Skin of body (tissue), 2 donors: ENCODE measurements around the gene MIEF1. TPM values are rescaled to one million over a fixed set of nuclear protein-coding genes. Genes with fewer than 3 reads are reported as not detected.
"Not testable (repeated sequence)": the region's sequence is repeated elsewhere in the genome, so short reads cannot be mapped to it uniquely, and the experiment has no call there.

ENCODE experiments used
- DNase-seq: peaks from one replicate; lab custom pipeline; 2025; lab: John Stamatoyannopoulos, UW
- total RNA-seq: library from RNA; depleted of rRNA; stranded (reverse); fragments of >200 nt; gene quantifications from one replicate; pipeline ENCODE4 v1.2.3, GENCODE V29; 2014

MIEF1 gene
- total RNA-seq, 1 donor from 2014 or later = 10.7 TPM

DNA sequence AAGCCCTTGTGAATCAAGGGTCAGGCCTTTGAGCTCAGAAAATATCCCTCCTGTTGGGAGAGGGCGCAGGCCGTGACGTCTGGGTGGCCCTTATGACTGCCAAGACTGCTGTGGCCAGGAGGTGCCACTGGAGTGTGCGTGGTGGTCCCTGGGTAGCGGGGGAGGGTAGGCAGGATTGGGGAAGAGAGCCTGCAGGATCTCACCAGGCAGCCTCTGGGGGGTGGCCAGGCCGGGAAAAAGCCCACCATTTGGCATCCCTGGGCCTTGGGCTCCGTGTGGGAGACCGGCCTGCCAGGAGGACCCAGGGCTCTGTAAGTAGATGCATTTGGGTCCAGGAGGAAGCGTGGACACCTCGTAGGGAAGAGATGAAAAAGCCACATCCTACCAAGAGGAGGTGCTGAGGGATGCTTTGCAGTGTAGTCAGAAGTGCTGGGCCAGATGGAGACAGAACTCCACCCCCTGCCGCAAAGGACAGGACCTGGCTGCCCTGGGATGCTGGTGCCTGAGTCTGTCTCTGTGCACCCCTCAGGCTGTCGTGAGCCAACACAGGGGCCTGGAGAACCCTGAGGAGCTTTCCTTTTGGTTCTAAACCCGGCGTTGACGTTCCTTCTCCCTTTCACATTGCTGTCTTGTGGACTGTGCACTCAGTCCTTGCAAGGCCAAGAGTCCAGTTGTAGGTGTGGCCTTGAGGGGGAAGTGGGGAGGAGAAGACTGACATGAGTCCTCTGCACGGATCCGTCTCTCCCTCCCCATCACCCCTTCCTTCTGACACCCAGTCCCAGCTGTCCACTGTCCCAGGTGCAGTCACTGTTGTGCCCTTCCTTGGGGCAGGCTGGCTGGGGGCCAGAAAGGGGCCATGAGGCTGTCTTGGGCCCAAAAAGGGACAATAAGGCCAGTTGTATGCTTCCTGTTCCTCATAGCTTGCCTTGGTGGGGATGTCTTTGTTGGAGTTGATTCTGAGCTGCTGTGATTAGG, 12.7 kb upstream of the MIEF1 start:
- DNase-seq = no peak

DNA sequence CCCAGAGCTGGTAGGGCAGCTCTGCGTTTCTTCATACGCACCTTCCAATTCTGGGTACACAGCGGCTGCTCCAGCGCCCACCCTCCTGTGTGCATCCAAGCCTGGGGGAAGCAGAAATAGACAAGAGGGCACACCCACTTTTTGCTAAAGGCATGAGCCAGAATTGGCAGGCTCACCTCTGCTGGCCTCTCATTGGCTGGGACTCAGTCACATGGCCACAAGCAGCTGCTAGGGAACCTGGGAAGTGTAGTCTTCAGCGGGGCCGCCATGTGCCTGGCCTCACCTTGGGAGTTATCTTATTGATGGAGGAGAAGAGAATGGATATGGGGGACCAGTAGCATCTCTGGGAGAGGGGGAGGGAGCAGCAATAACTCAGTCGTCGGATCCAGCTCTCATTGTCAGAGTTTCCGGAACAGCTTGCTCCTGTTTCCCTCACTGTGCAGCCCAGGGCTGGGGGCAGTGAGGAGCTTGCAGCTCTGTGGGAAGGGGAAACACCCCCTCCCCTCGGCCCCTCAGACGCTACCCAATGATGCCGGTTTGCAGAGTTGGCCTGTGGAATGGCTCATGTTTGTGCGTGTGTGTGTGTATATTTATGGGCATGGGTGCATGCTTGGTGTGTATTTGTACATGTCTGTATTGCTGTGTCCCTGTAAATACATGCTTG, 11.8 kb upstream of the MIEF1 start:
- DNase-seq = peak; percentile 70

DNA sequence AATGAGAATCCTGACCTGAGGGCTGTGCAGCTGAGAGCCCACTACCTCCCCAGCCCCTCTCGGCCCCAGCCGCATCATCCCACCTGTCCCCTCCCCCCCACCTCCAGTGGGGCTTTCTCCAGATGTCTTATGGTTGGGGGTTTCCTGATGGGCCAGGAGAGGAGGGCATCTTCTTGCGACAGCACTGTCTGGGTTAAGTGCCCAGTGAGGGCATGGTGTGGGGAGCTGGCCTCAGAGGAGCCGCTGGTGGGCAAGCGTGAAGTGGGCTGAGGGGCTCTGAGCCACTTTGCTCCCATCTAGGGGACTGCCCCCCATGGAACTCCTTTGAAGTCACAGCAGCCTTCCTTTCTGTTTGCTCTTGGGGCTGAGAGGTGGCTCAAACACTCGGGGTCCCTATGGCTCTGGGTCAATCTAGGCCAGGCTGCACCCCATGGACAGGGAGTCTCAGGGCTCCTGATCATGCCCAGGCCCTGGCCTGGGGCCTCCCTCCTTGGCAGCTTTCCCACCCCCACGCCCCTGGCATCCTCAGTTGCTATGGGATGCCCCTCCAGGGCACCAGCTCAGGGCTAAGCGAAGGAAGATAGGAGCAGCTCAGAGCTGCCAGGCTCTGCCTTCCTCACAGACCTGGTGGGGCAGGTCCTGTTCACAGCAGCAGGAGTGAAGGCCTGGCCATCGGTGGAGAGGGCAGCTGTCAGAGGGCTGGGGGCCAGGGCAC, 11.0 kb upstream of the MIEF1 start:
- DNase-seq = no peak

DNA sequence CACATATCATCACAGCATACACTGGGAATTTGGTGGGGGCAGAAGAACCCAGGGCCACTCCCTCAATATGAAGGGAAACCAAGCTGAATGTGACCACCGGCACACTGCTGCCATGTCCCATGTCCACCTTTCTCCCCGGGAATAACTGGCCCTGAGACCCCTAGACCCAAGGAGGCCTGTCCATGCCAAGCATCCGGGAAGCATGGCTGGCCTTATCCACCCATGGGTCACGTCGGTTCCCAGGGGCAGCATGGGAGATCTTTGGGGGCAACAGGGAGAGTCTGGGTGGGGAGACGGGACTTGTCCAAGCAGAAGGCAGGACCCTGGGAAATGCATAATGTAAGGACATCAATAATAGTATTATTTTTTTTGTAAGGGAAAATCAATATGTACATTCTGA, 10.4 kb upstream of the MIEF1 start:
- no peak for DNase-seq

DNA sequence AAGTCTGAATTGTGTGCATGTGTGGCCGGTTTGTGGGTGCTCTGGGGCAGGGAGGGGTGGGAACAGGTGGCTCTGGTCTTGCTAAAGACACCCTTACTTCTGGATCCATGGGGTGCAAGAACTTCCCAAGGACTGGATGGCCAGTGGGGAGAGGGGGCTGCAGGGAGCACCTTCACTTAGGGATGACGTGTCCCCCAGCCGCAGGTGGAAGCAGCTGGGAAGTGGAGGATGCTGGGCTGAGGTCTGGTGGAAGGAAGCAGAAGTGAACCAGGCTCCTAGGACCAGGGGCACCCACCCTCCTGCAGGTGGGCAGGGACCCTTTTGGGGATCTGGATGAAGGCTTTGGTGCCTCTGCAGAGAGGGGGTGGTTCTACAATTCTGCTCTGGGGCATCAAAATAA, 9.9 kb upstream of the MIEF1 start:
- no peak for DNase-seq

DNA sequence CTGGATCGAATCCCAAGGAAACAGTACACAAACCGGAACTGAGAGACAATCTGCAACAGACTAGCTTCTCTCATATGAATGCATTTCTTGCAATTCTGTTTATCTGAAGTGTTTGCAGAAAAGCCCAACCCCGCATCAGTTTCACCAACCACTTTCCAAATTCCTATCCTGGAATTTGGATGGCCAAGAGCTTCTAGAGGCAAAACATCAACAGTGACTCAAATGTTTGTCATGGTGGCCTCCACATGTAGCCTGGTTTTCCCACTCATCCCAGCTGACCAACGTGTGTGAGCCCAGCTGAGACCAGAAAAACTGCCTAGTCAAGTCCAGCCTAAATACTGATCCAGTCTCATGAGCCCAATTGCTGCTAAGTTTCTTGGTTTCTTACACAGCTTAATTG, 8.3 kb upstream of the MIEF1 start:
- no peak for DNase-seq

DNA sequence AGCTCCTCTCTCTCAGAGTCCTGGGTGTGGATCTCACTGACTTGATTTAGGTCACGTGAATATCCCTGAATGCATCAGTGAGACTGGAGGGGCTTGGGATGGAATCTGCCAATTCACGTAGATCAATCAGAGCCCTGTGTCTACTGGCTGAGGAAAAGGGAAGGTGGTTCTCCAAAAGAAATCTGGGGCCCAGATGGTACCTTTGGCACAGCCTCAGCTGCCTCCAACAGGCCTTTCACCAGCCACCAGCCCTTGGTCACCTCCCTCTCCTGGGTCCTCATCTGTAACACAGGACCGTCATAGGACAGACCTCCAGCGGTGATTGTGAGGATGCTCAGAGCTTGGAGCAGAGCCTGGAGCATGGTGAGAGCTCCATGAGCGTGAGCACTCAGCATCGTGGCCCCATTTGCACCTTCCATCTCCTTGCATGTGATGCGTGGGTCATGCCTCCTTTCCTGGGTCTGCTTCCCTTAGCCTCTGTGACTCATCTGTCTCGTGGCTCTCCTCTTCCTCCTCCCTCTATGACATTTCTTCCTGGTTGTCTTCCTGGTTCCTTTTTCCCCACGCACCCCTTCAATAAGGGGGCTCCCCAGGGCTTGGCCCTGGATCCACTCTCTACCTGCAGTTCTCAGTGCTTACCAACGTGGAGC, 7.5 kb upstream of the MIEF1 start:
- no peak for DNase-seq

DNA sequence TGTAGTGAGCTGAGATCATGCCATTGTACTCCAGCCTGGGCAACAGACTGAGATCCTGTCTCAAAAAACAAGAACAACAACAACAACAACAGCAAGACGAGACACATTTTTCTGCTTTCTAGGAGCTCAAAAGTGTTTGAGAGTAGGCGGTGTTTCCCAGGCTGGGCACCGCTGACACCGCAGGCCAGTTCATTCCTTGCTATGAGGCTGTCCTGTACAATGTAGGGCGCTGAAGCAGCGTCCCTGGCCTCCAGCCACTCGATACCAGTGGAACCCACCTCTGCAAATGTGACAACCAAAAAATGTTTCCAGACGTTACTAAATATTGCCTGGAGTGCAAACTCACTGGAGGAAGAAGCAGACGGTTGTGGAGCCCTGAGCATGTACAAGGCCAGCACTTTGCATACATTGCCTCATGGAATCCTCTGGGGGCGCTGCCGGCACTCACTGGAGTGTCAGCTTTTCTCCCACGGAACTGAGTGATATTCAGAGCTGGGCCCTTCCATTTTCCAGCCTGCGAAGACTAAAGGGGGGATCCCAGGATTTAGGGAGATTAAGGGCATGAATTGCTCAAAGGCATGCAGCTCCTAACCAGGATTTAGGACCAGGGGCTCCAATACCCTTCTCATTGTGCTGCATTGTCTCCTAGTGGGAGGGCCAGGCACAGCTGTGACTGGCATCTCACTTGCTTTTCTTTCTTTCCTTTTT, 5.8 kb upstream of the MIEF1 start:
- DNase-seq = peak; percentile 44

DNA sequence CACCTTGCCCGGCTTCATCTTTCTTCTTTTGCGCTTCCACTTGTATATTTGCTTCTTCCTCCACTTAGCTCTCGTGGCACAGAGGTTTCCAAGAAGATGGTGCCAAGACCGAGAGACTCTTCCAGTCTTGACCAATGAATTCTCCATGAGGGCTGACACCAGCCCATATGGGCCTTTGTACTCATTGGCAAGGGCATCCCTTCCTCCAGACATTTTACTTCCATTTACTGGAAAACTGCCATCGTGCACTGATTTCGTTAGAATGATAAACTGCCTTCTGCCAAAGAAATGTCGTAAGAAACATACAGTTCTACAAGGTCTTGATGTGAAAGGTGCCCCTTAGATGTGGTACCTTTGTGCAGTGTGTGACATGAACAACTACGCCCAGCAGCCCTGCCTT, 4.7 kb upstream of the MIEF1 start:
- no peak for DNase-seq

DNA sequence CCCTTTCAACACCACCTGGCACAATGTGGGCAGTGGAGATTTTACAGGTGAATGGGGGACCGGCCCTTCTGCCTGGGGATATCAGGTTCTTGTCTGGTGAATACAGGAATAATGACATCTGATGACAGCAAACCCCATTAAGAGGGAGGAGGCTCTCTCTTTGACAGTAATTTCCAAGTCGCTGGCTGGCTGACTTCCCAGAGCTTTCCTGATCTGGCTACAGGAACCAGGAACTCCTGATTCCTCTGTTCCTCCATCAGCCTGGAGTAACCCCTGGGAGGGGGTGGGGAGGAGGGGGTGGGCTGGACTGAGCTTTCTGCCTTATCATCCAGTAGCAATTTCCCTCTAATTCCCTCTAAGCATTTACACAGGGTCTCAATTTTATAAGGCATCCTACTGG, 3.7 kb upstream of the MIEF1 start:
- no peak for DNase-seq

DNA sequence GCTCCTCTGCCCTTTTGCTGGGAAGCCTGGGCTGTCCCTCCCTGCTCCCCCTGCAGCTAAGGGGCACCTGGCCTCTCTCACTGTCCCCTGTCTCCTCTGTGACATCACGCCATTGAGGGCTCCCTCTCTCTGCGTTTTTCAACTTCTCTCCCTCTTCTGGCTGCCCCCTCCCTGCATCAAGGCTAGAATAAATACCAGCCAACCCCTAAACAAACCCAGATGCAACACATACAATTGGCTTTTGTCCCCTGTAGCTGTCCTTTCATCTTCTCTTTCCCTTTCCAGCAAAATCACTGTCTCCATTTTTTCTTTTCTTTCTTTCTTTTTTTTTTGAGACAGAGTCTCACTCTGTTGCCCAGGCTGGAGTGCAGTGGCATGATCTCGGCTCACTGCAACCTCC, 3.3 kb upstream of the MIEF1 start:
- peak; percentile 52 for DNase-seq

DNA sequence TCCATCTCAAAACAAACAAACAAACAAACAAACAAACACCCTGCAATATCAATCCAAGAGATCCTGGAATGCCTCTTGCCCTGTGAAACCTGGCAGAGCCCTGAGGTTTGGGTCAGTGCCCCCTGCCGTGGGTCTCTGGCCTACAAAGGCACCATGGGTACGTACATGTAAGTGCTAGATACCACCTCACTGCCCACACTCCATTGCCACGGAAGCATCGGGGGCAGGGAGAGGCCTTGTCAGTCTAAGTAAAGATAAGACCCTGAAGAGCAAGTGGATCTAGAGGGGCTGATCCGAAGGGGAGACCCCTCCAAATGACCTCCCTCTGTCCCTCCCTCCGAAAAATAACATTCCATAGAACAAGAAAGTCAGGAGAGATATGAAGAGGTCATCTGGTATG, 2.0 kb upstream of the MIEF1 start:
- no peak for DNase-seq

DNA sequence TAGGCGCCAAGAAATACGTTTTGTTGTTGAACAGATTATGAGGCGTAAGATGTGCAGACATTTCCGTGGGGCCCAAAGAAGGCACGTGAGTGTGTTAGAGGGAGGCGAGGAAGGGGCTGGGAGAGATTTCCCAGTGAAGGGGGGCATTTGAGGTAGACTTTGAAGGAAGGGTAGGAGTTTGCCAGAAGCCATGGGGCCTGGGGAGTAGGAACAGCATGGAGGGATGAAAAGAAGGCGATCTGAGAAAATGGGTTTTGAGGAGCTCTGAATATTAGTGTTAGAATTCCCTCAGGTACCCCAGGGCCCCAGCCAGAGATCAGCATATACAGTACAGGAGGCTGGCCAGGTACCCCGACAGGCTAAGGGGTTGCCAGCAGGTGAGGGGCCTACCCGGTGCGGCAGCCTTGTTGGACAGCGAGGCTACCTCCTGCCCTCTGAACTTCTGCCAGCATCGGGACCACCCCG, 414 bp upstream of the MIEF1 start:
- no peak for DNase-seq

DNA sequence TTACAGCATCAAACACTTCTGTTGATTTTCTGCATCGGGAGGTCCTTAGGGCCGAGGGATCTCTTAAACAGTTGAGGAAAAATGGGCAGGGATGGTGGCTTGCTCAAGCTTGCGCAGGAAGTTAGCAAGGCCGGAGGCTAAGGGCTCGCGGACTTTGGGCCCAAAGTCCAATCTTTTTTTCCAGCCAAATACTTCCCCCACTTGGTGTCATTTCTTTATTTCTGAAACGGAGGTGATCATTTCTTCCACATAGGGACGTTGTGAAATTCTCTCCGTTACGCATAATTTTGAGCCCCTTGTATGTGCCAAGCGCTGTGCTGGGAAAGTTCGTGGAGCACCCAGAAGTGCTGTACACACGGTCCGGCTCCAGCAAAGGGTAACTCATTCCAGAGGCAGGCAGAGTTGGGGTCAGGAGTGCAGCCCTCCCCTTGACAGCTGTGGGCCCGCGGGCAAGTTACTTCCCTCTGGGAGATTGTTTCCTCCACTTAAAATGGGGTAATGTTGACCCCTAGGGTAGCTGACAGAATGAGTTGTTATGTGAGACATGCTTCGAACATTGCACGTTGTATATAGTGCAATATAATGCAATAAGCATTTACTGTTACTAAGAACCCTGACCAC, 809 bp downstream of the MIEF1 start:
- DNase-seq = no peak

DNA sequence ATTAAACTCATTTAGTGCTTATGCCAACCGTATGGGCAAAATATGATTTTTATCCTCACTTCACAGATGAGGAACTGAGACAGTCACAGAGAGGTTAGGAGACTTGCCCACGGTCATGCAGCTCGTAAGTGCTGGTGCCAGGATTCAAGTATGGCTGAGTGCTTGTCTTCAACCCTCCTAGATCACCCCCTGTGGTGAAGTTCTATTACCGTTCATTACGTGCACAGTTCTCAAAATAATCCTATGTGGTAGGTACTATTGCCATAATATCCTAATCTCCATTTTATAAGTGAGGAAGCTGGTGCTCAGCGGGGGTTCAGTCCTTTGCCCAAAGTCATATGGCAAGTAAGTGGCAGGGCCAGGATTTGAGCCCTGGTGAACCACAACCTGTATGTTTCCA, 1.5 kb downstream of the MIEF1 start:
- DNase-seq = no peak

DNA sequence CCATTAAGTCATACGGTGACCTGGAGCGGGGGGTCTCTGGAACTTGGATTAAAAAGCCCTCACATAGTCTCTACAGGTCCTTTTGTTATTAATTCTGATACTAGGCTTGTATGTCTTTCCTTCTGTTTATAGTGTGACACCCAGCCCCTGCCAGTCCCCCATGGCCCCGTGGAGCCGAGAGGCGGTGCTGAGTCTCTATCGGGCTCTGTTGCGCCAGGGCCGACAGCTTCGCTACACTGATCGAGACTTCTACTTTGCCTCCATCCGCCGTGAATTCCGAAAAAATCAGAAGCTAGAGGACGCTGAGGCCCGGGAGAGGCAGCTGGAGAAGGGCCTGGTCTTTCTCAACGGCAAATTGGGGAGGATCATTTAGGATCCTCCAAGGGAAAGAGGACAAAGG, 2.0 kb downstream of the MIEF1 start:
- no peak for DNase-seq

DNA sequence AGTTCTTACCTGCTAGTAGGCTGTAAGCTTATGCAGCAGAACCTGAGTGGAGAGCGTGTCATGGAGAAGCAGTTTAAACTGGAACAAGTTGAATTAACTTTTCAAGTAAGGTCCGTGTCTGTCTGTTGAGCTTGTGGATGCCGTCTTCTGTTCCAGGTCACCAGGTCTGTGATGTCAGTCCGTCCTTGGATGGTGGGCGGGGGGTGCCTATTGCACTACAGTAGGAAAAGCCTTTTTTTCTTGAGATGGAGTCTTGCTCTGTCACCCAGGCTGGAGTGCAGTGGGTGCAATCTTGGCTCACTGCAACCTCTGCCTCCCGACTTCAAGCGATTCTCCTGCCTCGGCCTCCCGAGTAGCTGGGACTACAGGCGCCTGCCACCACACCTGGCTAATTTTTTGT, 4.9 kb downstream of the MIEF1 start:
- not testable (repeated sequence) for DNase-seq

DNA sequence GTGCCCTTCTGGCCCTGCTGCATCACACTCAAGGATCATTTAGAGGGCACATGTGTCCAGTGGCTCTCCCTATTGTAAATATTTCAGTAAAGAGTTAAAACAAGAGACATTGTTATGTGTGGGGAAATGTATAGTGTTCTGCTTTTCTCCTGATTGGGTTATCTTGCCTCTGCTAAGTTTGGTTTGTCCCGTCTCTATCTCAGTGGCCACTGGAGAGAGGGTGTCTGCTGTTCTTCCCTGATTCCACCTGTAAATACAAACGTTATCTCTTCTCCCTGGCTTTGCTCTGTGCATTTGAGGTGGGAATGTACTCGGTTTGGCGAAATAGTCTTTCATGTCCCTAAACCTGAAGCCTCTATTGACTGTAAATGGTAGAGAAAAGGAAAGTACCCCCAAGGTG, 6.3 kb downstream of the MIEF1 start:
- DNase-seq = no peak

DNA sequence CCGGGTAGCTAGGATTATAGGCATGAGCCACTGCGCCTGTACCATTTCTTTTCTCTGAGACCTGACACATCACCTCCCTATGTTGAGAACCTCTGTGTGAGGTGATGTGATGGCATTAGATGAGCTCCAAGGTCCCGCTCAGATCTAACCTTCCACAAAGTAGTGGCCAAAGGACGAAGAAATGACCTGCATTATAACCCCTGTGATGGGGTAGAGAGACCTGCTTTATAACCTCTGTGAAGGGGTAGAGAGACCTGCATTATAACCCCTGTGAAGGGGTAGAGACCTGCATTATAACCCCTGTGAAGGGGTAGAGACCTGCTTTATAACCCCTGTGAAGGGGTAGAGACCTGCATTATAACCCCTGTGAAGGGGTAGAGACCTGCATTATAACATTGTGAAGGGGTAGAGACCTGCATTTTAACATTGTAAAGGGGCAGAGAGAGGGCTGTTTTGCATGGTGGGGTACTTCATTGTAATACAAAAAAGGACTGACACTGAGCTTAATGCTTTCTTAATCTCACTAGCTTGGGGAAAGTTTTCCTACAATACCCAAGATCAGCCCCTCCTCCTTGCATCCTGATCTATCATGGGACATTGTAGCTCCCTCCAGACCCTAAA, 8.5 kb downstream of the MIEF1 start:
- no peak for DNase-seq

DNA sequence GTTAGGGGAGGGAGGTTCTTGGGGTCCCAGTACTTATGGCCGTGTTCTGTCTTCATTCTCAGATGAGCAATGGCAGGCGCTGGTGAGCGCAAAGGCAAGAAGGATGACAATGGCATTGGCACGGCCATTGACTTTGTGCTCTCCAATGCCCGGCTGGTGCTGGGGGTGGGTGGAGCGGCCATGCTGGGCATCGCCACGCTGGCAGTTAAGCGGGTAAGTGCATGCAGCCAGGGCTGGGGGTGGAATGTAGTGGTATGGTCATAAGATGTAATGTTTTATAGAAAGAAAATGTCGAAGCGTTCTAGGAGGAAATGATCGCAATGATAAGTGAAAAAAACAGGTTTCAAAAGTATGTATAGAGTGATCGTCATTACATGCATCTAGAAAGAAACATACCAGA, 9.1 kb downstream of the MIEF1 start:
- DNase-seq = no peak
